NOMO-1 (cell line): ENCODE measurements around the gene MAP7.

ENCODE experiments used
- DNase-seq, 2 experiments: peaks; one replicate each; lab custom pipeline; 2025; ENCODE audit not compliant: unreplicated experiment in 2 of 2; lab: John Stamatoyannopoulos, UW

The MAP7 gene

DNA sequence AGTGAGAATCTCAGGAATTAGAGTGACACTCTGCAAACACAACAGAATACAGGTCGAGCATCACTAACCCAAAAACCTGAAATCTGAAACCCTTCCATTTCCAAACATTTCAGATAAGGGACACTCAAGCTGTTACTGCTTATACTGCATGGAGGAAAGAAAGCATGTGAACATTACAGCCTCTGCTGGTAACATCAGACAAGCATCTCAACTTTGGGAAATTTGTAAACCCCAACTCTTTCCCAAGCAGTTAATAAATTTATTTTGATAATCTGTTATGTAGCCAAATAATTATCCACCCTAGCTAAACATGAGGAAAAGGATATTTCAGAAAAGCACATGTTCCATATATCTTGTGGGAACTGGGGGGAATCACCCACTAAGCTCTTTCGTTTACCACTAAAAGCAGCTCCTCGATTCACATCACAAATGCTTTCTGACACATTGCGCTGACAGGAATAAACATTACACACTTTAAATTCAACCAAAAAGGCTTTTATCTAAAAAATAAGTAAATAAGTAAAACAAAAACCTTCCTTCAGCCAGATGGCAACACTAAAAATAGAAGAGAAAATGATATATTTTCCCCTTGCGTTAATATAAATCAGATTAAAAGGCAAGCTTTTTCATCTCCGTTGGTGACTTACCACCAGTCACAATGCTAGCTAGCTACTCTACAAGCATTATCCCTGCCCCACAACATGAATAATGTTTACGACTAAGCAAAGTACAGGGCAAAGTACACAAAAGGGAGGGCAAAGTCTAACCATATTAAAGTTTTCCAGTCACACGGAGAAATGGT, 120.8 kb downstream of the MAP7 start:
- DNase-seq, result no peak

DNA sequence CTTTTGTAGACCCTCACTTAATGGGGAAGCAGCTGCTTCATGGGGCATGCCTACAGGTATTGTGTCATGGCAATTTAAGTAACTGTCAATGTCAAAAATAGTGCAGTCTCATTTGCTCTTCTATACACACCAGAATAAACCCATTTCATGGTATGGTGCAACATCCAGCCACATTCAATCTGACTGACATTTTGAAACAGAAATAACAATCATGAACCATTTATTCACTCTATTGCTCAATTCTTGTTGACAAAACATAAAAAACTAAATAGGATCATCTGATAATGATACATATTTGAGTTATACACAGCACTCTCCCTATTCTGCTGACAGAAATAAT, 122.9 kb downstream of the MAP7 start:
- DNase-seq, result peak in 1 of 2 experiments; percentile 47

DNA sequence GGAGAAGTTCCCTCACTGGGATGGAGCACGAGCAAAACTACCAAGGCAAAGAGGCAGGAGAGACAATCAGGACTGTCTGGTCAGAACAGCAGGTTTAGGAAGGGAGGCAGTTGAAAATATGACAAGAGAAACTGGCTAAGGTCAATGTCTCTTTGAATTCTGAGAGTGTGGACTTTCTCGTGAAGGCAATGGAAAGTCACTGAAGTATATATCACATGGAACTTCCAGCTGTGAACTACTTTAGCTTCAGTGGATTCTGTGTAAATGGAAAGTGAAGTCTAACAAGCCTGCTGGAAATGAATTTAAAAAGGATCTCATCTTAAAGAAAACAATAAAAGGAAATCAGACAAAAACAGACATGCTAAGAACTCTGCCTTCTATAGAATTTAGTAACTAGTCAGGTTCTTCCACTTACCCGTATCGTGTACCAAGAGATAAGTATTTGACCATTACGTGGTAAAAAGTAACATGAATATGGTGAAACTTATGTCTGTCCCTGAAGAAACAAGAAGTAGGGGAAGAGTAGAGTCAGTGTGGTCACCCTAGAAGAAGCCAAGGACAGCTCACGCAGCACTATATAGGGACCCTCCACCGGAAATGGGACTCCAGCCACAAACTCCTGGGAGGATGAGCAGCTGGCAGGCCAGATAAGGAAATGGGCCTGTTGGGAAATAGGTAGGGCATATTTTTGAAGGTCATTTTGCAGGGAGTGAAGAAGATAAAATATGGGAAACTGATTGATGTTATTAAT, 123.4 kb downstream of the MAP7 start:
- DNase-seq, result peak; percentile 5 to 80

DNA sequence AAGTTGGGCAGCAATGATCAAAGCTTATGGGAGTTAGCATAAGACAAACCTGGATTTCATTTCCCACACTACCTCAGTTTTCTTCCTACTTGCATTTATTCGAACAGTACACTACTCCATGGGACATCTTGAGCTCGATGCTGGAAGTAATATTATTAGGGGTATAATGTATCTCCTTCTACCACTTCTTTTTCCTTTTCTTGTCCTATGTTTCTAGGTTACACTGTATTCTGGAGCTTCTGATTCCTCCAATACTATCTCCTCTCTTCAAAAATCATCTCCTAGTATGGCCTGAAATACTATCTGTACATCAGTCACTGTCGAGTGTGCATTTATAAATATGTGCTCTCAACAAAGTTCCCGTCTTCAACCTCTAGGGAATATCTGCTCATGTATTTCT, 124.4 kb downstream of the MAP7 start:
- DNase-seq, result no peak

DNA sequence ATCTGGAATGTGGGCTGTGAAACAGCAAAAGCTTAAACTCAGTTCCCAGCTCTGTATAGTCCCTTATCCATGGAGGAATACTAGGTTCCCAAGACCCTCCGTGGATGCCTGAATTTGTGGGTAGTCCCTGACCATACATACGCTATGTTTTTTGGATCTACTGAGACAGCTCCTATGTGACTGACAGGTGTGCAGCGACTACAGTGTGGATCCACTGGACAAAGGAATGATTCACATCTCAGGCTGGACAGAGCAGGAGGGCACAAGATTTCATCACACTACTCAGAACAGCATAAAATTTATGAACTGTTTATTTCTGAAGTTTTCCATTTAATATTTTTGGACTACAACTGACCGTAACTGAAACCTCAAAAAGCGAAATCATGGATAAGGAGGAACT, 125.3 kb downstream of the MAP7 start:
- DNase-seq, result no peak

DNA sequence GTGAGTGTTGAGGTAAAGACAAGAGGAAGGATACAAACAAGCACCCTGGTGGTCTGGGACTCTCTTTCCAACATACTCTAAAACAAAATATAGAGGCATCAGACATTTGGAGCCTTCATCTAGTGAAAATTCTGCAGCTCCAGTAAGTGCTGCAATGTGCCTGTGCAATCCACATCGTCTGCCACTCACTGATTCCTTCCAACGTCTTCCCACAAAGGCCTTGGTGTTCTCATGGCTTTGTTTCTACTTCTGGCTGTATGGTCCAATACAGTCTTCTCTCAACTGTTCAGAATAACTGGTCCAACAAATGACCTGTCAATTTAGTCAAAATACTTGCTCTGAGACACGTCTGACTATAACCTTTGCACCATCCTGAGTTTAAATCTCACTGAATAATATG, 125.8 kb downstream of the MAP7 start:
- no peak for DNase-seq

DNA sequence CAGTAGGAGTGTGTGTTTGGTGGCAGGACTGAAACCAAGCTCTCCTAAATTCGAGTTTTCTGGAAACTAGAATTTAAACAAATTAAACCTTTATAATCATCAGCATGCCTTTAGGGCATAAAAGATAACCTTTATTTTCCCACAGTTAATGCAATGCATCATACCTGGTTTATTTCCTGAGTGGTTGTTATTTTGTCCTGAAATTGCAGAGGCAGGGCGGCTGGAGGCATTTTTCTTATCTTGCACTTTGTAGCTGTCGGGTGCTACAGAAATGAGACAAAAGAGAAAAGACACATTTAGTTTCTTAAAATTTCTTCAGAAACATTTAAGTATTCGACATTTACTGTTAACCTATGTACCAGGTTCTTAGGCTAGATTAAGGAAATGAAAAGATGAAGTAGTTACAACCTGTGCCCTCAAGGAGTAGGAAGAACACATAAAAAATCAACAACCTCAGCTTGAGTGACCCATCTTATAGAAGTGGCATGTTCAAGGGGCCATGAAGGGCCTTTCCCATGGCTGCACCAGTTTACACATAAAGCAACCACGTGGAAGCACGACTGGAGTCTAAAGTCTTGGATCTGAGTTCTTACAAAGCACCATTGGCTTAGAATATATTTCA, 128.6 kb downstream of the MAP7 start:
- no peak for DNase-seq

DNA sequence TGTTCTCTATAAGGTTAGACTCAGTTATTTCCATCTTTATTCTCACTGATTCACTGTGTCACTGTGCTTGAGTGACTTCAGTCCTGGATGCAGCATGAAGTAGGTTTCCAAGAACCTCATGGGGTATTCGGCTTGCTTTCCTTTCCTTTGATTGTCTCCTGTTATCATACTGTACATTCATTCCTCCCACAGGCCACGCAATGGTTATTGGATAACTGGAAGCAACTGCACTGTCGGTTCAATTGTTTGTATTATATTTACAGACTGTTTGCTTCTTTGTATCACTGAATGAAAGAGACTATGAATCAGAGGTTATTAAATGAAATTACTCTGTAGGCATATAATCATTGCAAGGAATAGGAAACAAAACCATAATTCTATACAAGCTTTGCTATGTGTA, 129.4 kb downstream of the MAP7 start:
- DNase-seq, result no peak

DNA sequence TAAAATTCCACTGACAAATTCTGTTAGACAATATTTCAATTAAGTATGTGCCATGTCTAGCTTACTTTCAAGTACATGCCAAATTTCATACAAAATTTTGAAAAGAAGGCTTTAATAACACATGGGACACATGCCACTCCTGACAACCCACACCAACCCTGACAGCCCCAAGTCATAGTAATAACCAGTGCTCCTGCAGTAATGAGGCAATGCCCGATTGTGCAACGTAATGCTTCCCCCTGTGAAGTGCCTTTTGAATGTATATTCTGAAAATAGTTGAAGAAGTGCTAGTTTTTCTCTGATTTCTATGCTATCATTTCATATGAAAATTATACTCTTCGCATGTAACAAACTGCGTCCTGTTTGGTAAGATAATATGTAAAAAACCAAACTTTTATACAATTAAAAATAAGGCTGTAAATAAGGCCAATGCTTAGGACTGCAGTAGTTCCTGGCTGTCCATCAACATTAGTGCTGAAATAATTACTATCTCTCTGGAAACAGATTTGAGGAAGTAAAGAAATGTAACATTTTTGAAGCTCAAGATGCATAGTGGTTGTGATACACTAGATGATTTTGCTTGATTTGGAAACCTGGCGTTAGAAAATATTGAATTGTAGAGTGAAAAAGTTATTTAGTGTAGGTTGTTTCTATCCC, 134.7 kb downstream of the MAP7 start:
- DNase-seq, result peak; percentile 89 to 90

DNA sequence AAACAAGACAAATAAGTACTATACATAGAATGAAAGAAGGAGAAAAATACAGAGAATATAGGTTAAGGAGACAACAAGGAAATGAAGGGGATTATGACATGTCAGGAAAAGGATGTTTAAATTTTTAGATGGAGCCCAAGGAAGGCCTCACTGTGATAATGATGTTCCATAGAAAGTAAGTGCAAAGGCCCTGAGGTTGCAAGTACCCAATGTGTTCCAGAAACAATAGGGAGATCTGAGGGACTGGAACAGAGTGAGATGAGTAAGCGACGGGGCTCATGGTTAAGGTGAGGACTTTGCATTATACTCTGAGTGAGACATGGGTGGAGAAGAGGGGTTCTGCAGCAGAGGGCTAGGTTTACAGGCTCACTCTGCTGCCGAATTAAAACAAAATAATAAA, 137.8 kb downstream of the MAP7 start:
- no peak for DNase-seq

DNA sequence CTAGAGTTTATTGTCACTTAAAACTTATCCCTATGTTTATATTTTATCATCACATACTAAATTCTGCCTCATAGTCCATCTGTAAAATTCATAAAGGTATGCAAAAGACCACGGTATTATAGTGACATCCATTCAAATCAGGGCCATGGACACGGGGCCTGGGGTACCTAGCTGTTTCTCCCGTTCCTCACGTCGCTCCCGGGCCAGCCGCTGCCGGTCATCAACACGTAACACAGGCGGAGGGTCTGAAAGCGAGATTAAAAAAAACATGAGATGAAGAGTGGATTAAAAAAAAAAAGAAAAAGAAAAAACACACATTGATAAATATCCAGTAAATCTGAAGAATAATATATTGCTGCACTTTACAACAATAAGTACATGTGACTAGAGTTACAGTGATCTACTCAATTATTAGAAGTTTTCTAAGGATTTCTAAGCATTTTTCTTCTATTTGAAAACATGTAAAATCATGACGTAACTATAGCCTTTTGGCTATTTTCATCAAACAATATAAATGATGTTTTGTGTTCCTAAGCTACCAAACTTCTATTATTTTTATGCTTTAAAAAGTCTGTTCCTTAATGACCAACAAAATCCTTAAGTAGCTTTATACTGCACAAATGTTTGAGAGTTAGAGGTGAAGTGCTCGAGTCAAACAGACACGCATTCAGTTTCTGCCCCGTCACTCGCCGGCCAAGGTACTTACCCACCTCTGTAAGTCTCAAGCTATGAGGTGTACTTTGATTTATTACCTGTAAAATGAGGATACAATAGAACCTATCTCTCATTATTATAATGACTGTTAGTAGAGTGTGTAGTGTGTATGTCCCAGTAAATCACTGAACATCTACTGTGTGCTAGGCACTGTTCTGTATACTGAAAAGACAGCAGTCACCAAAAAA, 138.5 kb downstream of the MAP7 start:
- DNase-seq, result no peak

DNA sequence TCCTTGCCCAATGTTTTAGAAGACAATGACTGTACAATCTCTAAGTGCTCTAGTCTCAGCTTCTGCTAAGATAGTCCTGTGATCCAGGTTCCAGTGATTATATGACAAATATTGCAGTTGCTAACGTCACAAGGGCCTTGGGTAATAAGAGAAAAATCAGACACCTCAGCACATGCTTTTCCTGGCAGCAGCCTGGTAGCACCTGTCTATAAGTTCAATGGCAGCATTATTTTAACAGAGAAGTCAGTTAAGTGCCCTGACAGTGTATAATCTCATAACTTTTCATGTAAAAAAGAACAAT, 139.2 kb downstream of the MAP7 start:
- no peak for DNase-seq

DNA sequence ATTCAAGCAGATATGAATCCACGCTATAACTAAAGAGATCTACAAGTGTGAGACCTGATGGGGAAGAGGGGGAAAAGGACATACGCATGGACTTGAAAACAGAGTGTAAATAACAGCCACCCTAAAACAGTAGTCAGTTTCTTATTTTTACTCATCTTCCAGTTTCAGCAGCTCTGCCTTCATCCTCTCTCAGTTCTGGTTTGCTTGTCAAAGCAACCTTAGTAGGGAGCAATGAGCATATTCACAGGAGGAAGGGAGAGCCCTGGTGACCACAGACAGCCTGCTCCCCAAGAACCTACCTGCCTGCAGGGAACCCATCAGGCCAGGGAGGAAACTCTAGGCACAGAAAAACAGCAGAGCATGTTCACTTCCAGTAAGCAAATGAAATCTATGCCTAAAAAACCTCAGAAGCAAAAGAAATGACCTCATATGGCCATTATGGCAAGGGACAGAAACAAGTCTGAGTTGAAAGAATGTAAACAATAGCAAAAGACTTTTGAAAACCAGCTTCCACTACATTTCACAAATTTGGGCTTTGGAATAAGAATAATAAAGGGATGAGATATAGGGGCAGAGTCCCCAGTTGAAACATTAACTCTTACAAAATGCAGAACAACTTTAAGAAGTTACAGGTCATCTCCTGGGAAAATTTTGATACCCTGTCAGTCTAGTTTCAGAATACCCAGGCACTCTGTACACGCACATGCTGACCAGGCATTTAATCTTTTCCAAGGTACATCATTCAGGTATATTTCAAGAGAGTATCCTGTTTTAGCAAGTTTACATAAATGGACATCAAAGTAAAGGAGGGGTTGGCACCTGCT, 139.8 kb downstream of the MAP7 start:
- no peak for DNase-seq

DNA sequence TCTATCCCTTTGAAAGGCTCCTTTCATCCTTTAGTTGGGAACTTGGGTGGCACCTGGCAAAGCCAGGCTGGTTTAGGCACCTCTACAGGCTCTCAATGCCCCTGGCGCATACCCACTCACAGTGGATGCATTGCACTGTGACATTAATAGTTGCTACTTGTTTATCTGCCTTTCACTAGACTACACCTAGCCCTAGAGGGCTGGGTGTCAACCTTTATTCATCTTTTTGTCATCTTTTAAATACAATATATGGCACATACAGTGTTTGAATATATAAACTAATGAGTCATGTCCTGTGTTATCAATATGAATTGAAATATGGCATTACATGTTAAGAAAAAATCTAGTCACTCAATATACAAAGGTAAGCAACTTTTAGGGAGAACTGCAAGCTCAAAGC, 140.6 kb downstream of the MAP7 start:
- no peak for DNase-seq

DNA sequence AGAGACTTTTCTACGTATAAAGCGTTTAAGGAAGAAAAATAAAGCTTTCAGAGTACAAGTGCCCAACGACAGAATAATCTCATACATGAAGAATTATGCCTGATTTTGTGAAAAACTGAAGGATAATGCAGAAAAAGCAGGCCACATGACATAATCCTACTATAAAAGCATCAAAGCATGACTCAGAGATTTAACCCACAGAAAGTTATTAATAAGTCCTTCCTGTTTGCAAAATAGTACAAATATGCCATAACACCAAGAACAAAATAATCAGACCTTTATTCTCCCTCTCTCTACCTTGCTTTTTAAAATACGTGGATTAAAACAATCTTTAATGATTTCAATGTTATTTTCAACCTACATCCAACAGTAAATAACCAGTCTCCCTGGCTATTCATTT, 142.0 kb downstream of the MAP7 start:
- peak; percentile 9 to 46 for DNase-seq

DNA sequence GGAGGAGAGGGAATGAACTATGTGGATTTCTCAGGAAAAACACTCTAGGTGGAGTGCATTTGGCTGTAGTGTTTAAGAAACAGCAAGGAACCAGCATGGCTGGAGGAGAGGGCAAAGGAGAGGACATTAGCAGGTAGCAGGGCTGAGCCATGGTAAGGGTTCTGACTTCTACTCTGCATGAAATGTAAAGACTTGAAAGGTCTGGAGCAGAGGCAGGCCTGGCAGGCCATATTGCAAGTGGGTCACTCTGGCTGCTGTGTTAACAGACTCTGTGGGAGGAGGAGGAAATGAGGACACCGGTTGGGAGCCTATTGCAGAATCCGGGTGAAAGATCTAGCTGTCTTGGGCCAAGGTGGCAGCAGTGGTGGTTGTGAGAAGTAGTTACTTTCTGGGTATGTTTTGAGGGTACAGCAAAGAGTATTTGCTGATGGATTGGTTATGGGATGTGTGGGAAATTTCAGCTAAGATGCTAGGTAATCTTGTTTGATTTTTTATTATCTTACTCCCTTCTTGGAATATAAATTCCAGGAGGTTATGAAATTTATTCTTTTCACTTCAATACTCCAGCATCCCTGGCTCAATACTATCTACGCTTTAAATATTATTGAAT, 144.7 kb downstream of the MAP7 start:
- peak; percentile 3 to 30 for DNase-seq

DNA sequence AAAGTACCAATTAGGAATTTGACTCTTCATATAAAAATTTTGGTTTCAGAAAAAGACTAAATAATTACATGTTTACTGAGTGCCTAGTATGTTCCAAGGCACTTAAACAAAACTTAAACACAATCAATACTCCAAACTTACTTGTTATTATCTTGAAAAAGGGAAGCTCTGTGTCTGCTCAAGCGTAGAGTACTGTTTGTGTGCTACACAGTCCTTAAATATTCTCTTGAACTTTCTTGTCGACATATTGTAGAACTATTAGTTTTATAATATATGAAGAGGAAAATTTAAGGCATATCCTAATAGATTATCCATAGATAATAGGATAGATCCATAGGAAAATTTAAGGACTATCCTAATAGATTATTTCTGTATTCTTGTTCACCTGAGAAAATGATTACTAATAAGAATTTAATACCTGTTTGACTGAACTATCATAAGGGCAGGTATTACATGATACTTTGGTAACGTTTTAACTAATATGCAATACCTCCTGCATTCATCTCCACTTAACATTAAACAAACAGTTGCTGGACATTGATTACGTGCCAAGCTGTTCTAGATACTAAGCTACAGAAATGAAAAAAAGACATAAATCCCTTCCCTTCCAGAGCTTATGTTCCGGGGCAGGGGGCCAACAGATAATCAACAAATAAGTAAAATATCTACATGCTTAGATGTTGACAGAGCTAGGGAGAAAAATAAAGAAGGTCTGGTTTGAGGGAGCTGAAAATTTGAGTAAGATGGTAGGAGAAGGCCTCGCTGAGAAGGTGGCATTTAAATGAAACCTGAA, 145.4 kb downstream of the MAP7 start:
- peak in 1 of 2 experiments; percentile 23 for DNase-seq

DNA sequence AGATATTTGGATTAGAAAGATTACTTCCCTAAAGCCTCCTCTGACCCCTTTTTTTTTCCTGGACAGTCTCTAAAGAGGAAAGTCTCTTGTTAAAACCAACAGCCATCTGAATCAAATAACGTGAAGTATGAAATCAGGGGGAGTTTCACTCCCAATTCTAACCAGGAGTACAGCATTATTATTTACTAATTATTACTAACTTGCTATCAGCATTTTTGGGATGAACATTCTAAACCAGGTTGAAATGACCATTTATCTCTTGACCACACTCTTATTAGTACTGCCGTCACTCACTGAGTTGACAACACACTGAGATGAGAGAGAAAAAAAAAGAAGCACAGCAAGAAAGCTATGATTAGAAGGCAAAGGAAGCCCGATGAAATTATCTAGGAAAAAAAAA, 146.2 kb downstream of the MAP7 start:
- DNase-seq, result no peak
